IMR-90 (cell line): ENCODE measurements around the gene PBLD. TPM values are rescaled to one million over a fixed set of nuclear protein-coding genes. Genes with fewer than 3 reads are reported as not detected.

ENCODE experiments used
- ATAC-seq: fragments of 200-7000 bp; cut with Tn5 transposase; 2 replicates; pipeline ENCODE4 v1.9.1; 2020; ENCODE audit warnings: low read depth, mild to moderate bottlenecking, moderate library complexity
- BruUV-seq: library from RNA; stranded (reverse); fragments of 400-500 nt; replicated peaks from 2 replicates; lab custom pipeline; 2021; lab: Mats Ljungman, UMichigan
- CTCF ChIA-PET: fragments of 300-600 bp; formaldehyde crosslinking; extraction: SDS; loops from one replicate; lab custom pipeline; 2021; ENCODE audit warnings: antibody characterized with exemption; lab: Yijun Ruan, JAX
- POLR2A ChIA-PET: fragments of 300-600 bp; sonication (Branson Sonifier 250); formaldehyde crosslinking; loops from one replicate; lab custom pipeline; 2022; ENCODE audit warnings: antibody characterized with exemption; ENCODE audit not compliant: unreplicated experiment; lab: Charles Lee
- DNase-seq: peaks from one replicate; pipeline ENCODE4 v3.0.0; 2013
- H2AFZ ChIP-seq: replicated peaks from 2 replicates; pipeline ENCODE3; 2013; ENCODE audit warnings: low read length, mild to moderate bottlenecking; ENCODE audit not compliant: poor library complexity
- H2AK5ac ChIP-seq: 2 replicates; pipeline ENCODE4 v1.6.1; 2013; ENCODE audit warnings: low read depth, low read length, inconsistent platforms
- H2AK9ac ChIP-seq: replicated peaks from 2 replicates; pipeline ENCODE3; 2013; ENCODE audit warnings: mild to moderate bottlenecking, low read depth, low read length, moderate library complexity; ENCODE audit not compliant: poor library complexity
- H2BK120ac ChIP-seq: 2 replicates; pipeline ENCODE4 v1.6.1; 2013; ENCODE audit warnings: low read depth, low read length, inconsistent platforms
- H2BK15ac ChIP-seq: 3 replicates; pipeline ENCODE4 v1.6.1; 2013; ENCODE audit warnings: low read depth, low read length, inconsistent platforms
- H2BK20ac ChIP-seq: 2 replicates; pipeline ENCODE4 v1.6.1; 2013; ENCODE audit warnings: low read depth, mild to moderate bottlenecking, inconsistent platforms, low read length, moderate library complexity
- H2BK5ac ChIP-seq: 2 replicates; pipeline ENCODE4 v1.6.1; 2013; ENCODE audit warnings: mild to moderate bottlenecking, low read depth, low read length, inconsistent platforms; ENCODE audit not compliant: poor library complexity, severe bottlenecking
- H3K14ac ChIP-seq: replicated peaks from 2 replicates; pipeline ENCODE4 v1.6.1; 2013; ENCODE audit warnings: low read depth, low read length, inconsistent platforms
- H3K18ac ChIP-seq: 2 replicates; pipeline ENCODE4 v1.6.1; 2013; ENCODE audit warnings: low read depth, low read length, control low read depth
- H3K23ac ChIP-seq: 2 replicates; pipeline ENCODE4 v1.6.1; 2013; ENCODE audit warnings: low read depth, low read length, inconsistent platforms
- H3K27ac ChIP-seq: 2 replicates; pipeline ENCODE4 v1.5.1; 2013; ENCODE audit warnings: mild to moderate bottlenecking, control low read depth, low read length; ENCODE audit not compliant: insufficient read depth
- H3K27me3 ChIP-seq: 2 replicates; pipeline ENCODE4 v1.6.1; 2013; ENCODE audit warnings: low read length; ENCODE audit not compliant: control insufficient read depth, insufficient read depth
- H3K36me3 ChIP-seq: 2 replicates; pipeline ENCODE4 v1.6.1; 2013; ENCODE audit warnings: low read length, mixed read lengths; ENCODE audit not compliant: control insufficient read depth, insufficient read depth
- H3K4ac ChIP-seq: 2 replicates; pipeline ENCODE4 v1.6.1; 2013; ENCODE audit warnings: low read depth, low read length, inconsistent platforms
- H3K4me1 ChIP-seq: 2 replicates; pipeline ENCODE4 v1.6.1; 2013; ENCODE audit warnings: low read length, mixed read lengths; ENCODE audit not compliant: control insufficient read depth, insufficient read depth
- H3K4me2 ChIP-seq: 2 replicates; pipeline ENCODE4 v1.6.1; 2013; ENCODE audit warnings: low read depth, mild to moderate bottlenecking, control low read depth, low read length, moderate library complexity
- H3K4me3 ChIP-seq: 2 replicates; pipeline ENCODE4 v1.5.1; 2013; ENCODE audit warnings: low read depth, mild to moderate bottlenecking, control low read depth, low read length, moderate library complexity; ENCODE audit not compliant: insufficient read depth
- H3K56ac ChIP-seq: 2 replicates; pipeline ENCODE4 v1.6.1; 2013; ENCODE audit warnings: low read length, inconsistent platforms; ENCODE audit not compliant: insufficient read depth; ENCODE audit errors: extremely low read depth
- H3K79me1 ChIP-seq, 2 experiments: 2 replicates each; pipeline ENCODE4 v1.6.1; 2013; ENCODE audit warnings: low read length in 2 of 2, inconsistent platforms in 1 of 2, low read depth in 1 of 2
- H3K9ac ChIP-seq: 2 replicates; pipeline ENCODE4 v1.6.1; 2013; ENCODE audit warnings: low read depth, low read length, control low read depth
- H3K9me1 ChIP-seq: 2 replicates; pipeline ENCODE4 v1.6.1; 2013; ENCODE audit warnings: low read length, inconsistent platforms; ENCODE audit not compliant: insufficient read depth
- H3K9me3 ChIP-seq: 2 replicates; pipeline ENCODE4 v1.6.1; 2013; ENCODE audit warnings: low read length; ENCODE audit not compliant: control insufficient read depth, insufficient read depth
- H4K20me1 ChIP-seq: 2 replicates; pipeline ENCODE4 v1.6.1; 2013; ENCODE audit warnings: low read length, inconsistent platforms; ENCODE audit not compliant: insufficient read depth
- H4K5ac ChIP-seq: 2 replicates; pipeline ENCODE4 v1.6.1; 2013; ENCODE audit warnings: mild to moderate bottlenecking, low read depth, low read length, control low read depth
- H4K8ac ChIP-seq, 2 experiments: 2 replicates each; pipeline ENCODE4 v1.6.1; 2013; ENCODE audit warnings: low read depth in 2 of 2, low read length in 2 of 2, control low read depth in 1 of 2, inconsistent platforms in 1 of 2
- H4K91ac ChIP-seq: 2 replicates; pipeline ENCODE4 v1.6.1; 2013; ENCODE audit warnings: low read depth, low read length, inconsistent platforms; ENCODE audit not compliant: insufficient read depth
- MAFK ChIP-seq: IDR thresholded peaks from 2 replicates; pipeline ENCODE4 v1.6.1; 2012; ENCODE audit warnings: low read depth, low read length, improper control_type of control experiment
- POLR2A ChIP-seq: IDR thresholded peaks from 2 replicates; pipeline ENCODE4 v1.6.1; 2012; ENCODE audit warnings: mild to moderate bottlenecking, low read depth, low read length
- WGBS, 2 experiments: methylation state at CpG; one replicate each; pipeline versions ENCODE4 v1.1.5 to v1.1.7; 2013; ENCODE audit warnings: missing lambda C conversion rate in 2 of 2; ENCODE audit not compliant: insufficient read length in 1 of 2; ENCODE audit errors: extremely low coverage in 2 of 2; 5-methylcytosine and 5-hydroxymethylcytosine counted together
- dilution Hi-C: fragments of 300-500 bp; cut with HindIII; formaldehyde crosslinking; loops from one replicate; pipeline ENCODE4 v1.14.3; 2018; ENCODE audit warnings: low sequenced_read_pairs; ENCODE audit not compliant: unreplicated experiment
- in situ Hi-C: fragments of 300-500 bp; cut with MboI; formaldehyde crosslinking; loops from 3 replicates; pipeline ENCODE4 v1.14.3; 2019; ENCODE audit warnings: low sequenced_read_pairs, inconsistent platforms, mixed read lengths
- intact Hi-C: fragments of 100-400 bp; cut with micrococcal nuclease; formaldehyde crosslinking; loops from 2 replicates; pipeline ENCODE4 v1.10.0; 2022
- polyA plus RNA-seq, 3 experiments: library from polyadenylated mRNA; depleted of rRNA; stranded (reverse); fragments of >200 nt; gene quantifications; 2 replicates each; pipeline ENCODE4 v1.2.3, GENCODE V29; 2012; ENCODE audit warnings: low replicate concordance in 1 of 3
- total RNA-seq: library from RNA; depleted of rRNA; stranded (reverse); fragments of >200 nt; gene quantifications from 2 replicates; pipeline ENCODE4 v1.2.3, GENCODE V29; 2012

Gene PBLD
- total and polyA plus RNA-seq, 2 of the 4 experiments (the other 2 are of a cell fraction), result 3.3 to 5.7 TPM

DNA sequence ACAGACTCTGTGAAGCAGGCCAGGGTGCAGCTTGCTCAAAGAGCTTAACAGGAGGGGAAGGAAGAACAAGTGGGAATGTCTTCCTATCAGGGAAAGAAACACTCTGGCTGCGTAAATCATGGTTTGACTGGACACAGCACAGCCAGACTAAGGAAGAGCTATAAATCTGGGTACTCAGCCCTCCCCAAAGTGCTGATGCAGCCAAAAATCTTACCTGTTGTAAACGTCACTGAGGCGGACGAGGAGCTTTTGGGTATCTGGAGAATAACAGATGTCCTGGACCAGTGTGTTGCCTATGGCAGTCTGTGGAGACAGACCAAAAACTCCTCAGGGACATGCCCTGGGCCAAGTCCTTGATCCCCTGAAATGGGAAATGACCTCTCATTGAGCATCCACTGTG, 44.0 kb downstream of the PBLD start:
- no peaks in the 10 kb centered on the region for H3K9me3 ChIP-seq
- no peaks in the 10 kb centered on the region for H3K36me3 ChIP-seq
- WGBS, 2 experiments, result 100% methylated on average over 1 of the region's 4 CpGs; no CpG with 5 or more reads in 1 of the 2 experiments
- intact Hi-C loops (no loop called here), dilution Hi-C loops (no loop called here), in situ Hi-C loops (loop anchor here (25.0 kb wide), 1 partner anchor 426 kb away; no protein-coding TSS in a partner anchor)
- no TSS peak for BruUV-seq
- H2BK15ac ChIP-seq, result no peak overlapping the region
- no peaks in the 10 kb centered on the region for H3K79me1 ChIP-seq
- ChIA-PET CTCF (no interaction called here), POLR2A (no interaction called here)
- no peak overlapping the region for H3K56ac ChIP-seq
- no peak overlapping the region for H4K5ac ChIP-seq
- DNase-seq (no peak), ATAC-seq (no peak)
- no peak overlapping the region for H2BK5ac ChIP-seq
- H2BK20ac ChIP-seq, result no peak overlapping the region
- TF ChIP-seq POLR2A, result no peak
- peak; percentile 33; the same call in 1 of the 2 replicates for TF ChIP-seq MAFK
- H3K4ac ChIP-seq, result no peak overlapping the region
- no peak overlapping the region for H3K18ac ChIP-seq
- no peaks in the 10 kb centered on the region for H3K27me3 ChIP-seq
- H3K27ac ChIP-seq, result no peak overlapping the region
- H2AFZ ChIP-seq, result no peak overlapping the region
- no peak overlapping the region for H3K14ac ChIP-seq
- no peak overlapping the region for H3K9ac ChIP-seq
- H3K23ac ChIP-seq, result no peak overlapping the region
- no peak overlapping the region for H4K8ac ChIP-seq
- H2BK120ac ChIP-seq, result no peak overlapping the region
- H4K91ac ChIP-seq, result no peak overlapping the region
- H3K4me2 ChIP-seq, result no peak overlapping the region
- H3K4me3 ChIP-seq, result no peak overlapping the region
- no peak overlapping the region for H2AK5ac ChIP-seq
- no peaks in the 10 kb centered on the region for H3K9me1 ChIP-seq
- H3K4me1 ChIP-seq, result peaks cover 4% of the 10 kb centered on the region
- H2AK9ac ChIP-seq, result no peak overlapping the region
- H4K20me1 ChIP-seq, result no peaks in the 10 kb centered on the region
